AG04449 (cell line): ENCODE measurements around the gene HMGN2.
A peak's percentile ranks its signal among the peaks of the same experiment; 100 is the strongest.

ENCODE experiments used
- CTCF ChIA-PET: fragments of 350-600 bp; formaldehyde crosslinking; extraction: SDS; loops from one replicate; lab custom pipeline; 2021; ENCODE audit warnings: antibody characterized with exemption; lab: Yijun Ruan, JAX
- POLR2A ChIA-PET: fragments of 400-600, 350-600 bp; formaldehyde crosslinking; extraction: SDS; loops from one replicate; lab custom pipeline; 2020; ENCODE audit warnings: antibody characterized with exemption, inconsistent platforms; lab: Yijun Ruan, JAX
- DNase-seq: peaks from one replicate; pipeline ENCODE4 v3.0.0-alpha.2; 2010; ENCODE audit warnings: low read depth, low spot score
- H3K4me3 ChIP-seq: 2 replicates; pipeline ENCODE4 v1.5.1; 2011; ENCODE audit warnings: low read depth, mild to moderate bottlenecking, control low read depth, low read length
- TF ChIP-seq, protein P1 (sequence below): IDR thresholded peaks from one replicate; pipeline ENCODE4 v1.5.1; 2011; ENCODE audit warnings: mild to moderate bottlenecking, moderate library complexity, low read length, control low read depth, inconsistent platforms; ENCODE audit not compliant: insufficient read depth; ENCODE audit errors: missing control alignments

HMGN2 gene

DNA sequence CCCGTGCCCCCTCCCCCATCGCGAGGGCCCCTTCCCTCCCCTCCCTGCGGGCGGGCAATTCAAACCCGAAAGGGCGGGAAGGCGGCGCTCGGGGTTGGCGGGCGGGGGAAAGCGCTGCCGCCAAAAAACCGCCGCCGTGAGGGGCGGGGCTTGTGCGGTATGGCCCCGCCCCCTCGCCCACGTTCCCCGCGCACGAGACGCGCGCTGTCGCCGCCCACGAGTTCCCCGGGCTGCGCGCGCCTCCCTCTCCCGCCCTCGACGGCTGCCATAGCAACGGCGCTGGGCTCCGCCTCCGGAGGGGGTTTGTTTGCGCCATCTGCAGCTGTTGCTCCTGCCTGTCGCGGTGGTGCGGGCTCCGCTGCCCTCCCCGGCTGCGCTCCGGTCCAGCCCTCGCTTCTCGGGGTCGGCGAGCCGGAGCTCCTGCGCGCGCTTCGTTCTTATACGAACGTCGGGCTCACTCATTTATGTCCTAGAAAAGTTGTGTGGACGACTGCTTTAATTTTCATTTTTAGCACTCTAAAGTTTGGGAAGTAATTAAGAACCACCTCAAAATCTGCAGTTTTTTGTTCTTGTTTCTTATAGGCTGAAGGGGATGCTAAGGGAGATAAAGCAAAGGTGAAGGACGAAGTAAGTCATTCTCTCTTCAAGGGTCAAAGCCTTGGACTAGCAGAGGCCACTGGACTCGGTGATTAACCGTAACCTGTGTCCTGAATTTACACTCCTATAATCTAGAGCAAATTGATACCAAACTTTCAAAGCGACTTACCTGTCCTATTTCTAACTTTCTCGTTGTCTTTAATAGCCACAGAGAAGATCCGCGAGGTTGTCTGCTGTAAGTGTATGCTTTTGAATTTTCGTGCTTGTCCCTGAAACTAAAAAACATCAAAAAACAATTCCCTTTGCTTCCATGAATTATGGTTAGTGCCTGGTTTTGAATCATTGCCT, 933 bp downstream of the HMGN2 start:
- TF ChIP-seq, protein P1, sequence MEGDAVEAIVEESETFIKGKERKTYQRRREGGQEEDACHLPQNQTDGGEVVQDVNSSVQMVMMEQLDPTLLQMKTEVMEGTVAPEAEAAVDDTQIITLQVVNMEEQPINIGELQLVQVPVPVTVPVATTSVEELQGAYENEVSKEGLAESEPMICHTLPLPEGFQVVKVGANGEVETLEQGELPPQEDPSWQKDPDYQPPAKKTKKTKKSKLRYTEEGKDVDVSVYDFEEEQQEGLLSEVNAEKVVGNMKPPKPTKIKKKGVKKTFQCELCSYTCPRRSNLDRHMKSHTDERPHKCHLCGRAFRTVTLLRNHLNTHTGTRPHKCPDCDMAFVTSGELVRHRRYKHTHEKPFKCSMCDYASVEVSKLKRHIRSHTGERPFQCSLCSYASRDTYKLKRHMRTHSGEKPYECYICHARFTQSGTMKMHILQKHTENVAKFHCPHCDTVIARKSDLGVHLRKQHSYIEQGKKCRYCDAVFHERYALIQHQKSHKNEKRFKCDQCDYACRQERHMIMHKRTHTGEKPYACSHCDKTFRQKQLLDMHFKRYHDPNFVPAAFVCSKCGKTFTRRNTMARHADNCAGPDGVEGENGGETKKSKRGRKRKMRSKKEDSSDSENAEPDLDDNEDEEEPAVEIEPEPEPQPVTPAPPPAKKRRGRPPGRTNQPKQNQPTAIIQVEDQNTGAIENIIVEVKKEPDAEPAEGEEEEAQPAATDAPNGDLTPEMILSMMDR, result no peak
- peak; percentile 57 for DNase-seq
- POLR2A ChIA-PET, result interaction anchor here (0.5 to 2.1 kb wide), 2 partner anchors 27 to 159 kb away, joined by 4 to 7 read pairs; no protein-coding TSS in a partner anchor
- peak overlapping the region; percentile 77 for H3K4me3 ChIP-seq
- CTCF ChIA-PET, result interaction anchor here (1.7 kb wide), 1 partner anchor 27 kb away, joined by 7 read pairs; no protein-coding TSS in a partner anchor

DNA sequence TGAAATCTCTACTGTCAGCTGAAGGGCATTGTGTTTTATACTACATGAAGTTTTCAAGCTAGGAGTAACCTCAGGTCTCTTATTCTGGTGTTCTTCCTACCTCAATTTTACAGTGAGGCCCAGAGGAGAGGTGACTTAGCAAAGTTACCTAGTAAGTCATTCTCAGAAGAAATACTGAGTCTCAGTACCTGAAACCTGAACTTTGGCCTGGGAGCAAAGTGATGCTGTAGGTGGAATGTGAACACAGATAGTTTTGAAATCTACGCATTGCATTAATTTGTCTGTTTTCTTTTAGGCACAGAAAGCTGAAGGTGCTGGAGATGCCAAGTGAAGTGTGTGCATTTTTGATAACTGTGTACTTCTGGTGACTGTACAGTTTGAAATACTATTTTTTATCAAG, 2.6 kb downstream of the HMGN2 start:
- no peak overlapping the region for H3K4me3 ChIP-seq
- DNase-seq, result no peak
- CTCF ChIA-PET, result interaction anchor here (1.0 kb wide), 1 partner anchor 25 kb away, joined by 4 read pairs; no protein-coding TSS in a partner anchor
- POLR2A ChIA-PET, result no interaction called here
- TF ChIP-seq, protein P1, result no peak

DNA sequence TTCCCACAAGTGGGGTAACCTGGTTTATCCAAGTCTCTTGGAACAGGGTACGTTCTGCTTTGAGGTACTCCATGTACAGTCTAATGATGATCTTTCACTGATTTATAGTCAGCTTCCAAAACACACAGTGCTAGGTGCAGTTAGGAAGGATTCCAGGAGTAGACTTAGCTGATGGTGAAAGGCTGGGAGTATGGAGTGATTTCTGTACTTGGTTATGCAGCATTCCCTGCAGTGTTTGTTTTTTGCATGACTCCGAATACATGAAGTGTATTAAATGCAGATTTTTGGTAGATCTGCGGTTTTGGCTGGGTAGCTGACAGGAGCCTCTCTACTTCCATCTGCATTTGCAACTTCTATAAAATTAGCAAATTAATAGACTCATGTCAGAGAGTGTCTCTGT, 3.7 kb downstream of the HMGN2 start:
- POLR2A ChIA-PET, result no interaction called here
- DNase-seq, result no peak
- TF ChIP-seq, protein P1, result no peak
- CTCF ChIA-PET, result interaction anchor here (1.6 kb wide), 1 partner anchor 24 kb away, joined by 5 read pairs; no protein-coding TSS in a partner anchor
- H3K4me3 ChIP-seq, result no peak overlapping the region

DNA sequence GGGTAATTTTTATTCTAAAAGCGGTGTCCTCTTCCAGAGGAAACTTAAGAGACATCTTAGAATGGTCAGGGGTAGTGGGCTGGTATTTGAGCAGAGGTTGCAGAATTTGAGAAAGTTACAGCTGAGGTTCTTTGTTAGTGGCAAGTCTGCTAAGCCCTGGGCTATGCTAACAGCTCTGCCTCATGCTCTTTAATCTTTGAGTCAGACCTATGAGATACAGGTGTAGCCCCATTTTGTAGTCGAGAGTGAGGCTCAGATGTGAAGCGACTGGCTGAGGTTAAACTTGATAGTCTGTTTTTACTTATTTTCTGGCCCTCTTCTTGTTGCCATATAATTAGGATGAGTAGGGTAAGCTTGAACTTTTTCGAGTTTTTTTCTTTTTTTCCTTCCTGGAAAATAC, 4.7 kb downstream of the HMGN2 start:
- H3K4me3 ChIP-seq, result no peak overlapping the region
- ChIA-PET POLR2A (no interaction called here), CTCF (interaction anchor here (1.6 kb wide), 1 partner anchor 23 kb away, joined by 5 read pairs; no protein-coding TSS in a partner anchor)
- DNase-seq, result no peak
- TF ChIP-seq, protein P1, result no peak

DNA sequence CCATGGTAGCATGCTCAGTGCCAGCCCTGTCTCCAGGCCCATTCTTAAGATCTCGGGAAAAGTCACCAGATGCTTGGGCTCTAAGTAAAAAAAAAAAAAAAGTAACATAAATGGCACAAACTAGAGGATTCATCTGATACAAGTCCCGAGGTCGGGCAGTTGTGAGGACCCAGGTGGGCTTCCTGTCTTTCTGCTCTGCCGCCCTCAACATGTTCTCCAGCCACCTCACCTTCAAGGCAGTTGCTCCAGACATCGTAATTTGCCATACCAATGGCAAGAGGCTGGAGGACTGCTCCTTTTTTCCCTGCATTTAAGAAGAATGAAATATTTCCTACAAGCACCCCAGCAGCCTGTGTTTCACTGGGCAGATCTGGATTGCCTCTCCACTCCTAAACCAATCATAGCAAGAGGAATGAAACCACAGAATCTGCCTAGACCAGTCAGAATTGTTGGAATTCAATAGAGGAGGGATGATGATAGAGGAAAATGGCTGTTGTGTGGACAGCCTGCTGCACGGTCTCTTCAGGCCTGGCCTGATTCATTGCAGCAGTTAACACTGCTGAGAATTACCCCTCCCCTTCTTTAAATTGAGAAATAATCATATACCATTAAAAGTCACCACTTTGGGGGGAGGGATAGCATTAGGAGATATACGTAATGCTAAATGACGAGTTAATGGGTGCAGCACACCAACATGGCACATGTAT, 5.4 kb downstream of the HMGN2 start:
- TF ChIP-seq, protein P1, result no peak
- no peak for DNase-seq
- no peak overlapping the region for H3K4me3 ChIP-seq
- CTCF ChIA-PET, result interaction anchor here (1.6 kb wide), 1 partner anchor 23 kb away, joined by 5 read pairs; no protein-coding TSS in a partner anchor
- POLR2A ChIA-PET, result no interaction called here
